HG03342 (cell line): Measurements from ENCODE around the gene PRAMEF5.
"Not testable (repeated sequence)": the region's sequence is repeated elsewhere in the genome, so short reads cannot be mapped to it uniquely, and the experiment has no call there.

Experiments
- ATAC-seq: cut with Tn5 transposase; IDR thresholded peaks from one replicate; pipeline ENCODE4 v1.9.1; 2021; ENCODE audit warnings: mild to moderate bottlenecking, moderate library complexity; ENCODE audit not compliant: unreplicated experiment

Gene PRAMEF5

GRCh38 chr1:13253898-13254297 lies at the start of gene PRAMEF5:
PRAMEF5 (plus strand) TSS chr1:13254198; CDS start chr1:13259269, 5,071 bp downstream.
- ATAC-seq: not testable (repeated sequence)

DNA sequence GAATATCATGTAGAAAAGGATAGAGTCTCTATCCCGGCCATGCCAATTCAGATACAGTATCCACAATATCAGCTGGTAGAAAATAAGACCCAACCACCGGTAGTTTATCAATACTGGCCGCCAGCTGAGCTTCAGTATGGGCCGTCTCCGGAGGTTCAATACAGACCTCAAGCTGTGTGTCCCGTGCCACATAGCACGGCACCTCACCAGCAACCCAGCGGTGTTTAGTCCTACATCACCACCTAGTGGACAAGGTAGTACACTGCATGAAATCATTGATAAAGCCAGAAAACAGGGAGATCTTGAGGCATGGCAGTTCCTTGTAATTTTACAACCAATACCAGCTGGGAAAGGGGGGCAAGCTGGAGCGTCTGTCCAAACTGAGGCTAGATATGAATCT lies 45.3 kb upstream of the PRAMEF5 start:
- not testable (repeated sequence) for ATAC-seq

- ATAC-seq: not testable (repeated sequence)
Observed at GRCh38 chr1:13216619-13217018, 37.4 kb upstream of the PRAMEF5 start.

- not testable (repeated sequence) for ATAC-seq
Observed at GRCh38 chr1:13219203-13219602, 34.8 kb upstream of the PRAMEF5 start.

GRCh38 chr1:13222788-13223187 lies 31.2 kb upstream of the PRAMEF5 start:
- ATAC-seq: not testable (repeated sequence)

DNA sequence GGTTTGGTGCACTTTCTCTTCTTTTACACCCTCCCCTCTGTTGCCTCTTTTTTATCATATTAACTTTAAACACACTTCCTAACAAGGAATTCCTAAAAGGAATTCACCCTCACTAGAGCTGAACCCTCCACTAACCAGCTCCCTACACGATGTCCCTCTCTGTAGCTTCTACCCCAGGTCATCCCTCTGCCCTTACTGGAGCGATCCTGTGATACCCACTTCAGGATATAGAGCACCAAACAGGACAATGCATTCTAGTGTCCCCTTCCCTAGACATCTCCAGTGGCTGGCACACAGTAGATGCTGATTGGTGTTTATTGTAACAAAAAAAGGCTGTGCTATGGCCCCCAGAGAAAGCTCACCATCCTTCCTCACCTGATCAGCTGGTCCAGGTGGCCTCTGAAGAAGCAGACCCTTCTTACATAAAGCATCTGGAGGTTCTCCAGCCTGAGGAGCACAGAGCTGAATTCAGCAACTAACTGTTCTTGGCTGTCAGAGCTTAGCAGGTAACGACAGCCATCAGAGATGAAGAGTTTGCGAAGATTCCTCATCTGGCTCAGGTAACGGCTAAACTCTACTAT lies 29.4 kb upstream of the PRAMEF5 start:
- ATAC-seq: no peak

DNA sequence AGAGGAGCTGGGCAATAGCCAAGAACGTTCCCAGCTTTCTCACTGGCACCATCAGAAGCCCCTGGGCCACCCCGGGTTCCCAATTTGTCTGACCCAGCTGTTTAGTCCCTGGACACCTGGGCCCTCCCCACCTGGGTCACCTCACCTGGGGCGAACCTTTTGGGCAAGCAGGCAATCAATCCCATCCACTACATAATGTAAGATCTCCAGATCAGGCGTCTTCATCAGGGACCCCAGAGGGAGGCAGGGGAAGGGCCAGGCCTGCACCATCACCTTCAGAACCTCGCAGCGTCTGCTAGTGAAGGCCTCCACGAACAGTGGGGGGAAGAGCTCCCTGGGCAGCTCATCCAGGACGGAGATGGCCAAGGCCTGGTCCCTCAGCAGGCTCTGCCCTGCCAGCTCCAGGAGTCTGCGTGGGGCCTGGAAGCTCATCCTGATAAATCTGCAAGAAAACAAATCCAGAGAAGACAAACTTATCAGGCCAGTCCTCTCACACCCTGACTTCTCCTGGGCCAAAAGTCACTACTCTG lies 28.3 kb upstream of the PRAMEF5 start, which contains the start of gene PRAMEF18:
TSS of gene PRAMEF18 (minus strand) at position 480 of the 530 bp plus-strand sequence. CDS start at position 432, 48 bp downstream.
- not testable (repeated sequence) for ATAC-seq

DNA sequence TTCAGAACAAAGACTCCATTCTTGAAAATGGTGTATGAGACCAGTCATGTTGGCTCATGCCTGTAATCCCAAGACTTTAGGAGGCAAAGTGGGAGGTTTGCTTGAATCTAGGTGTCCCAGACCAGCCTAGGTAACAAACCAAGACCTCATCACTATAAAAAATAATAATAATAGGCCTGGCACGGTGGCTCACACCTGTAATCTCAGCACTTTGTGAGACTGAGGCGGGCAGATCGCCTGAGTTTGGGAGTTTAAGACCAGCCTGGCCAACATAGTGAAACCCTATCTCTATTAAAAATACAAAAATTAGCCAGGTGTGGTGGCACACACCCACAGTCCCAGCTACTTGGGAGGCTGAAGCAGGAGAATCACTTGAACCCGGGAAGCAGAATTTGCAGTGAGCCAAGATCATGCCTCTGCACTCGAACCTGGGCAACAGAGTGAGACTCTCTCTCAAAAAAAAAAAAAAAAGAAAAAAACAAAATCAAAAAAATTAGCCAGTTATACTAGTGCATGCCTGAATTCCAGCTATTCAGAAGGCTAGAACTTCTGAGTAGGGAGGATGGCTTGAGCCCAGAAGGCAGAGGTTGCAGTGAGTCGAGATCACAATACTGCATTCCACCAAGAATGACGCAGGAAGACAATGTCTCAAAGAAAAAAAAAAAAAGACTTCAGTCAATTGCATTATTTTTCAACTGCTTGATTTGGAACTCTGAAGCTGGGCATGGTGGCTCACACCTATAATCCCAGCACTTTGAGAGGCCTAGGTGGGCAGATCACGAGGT lies 26.5 kb upstream of the PRAMEF5 start:
- not testable (repeated sequence) for ATAC-seq

DNA sequence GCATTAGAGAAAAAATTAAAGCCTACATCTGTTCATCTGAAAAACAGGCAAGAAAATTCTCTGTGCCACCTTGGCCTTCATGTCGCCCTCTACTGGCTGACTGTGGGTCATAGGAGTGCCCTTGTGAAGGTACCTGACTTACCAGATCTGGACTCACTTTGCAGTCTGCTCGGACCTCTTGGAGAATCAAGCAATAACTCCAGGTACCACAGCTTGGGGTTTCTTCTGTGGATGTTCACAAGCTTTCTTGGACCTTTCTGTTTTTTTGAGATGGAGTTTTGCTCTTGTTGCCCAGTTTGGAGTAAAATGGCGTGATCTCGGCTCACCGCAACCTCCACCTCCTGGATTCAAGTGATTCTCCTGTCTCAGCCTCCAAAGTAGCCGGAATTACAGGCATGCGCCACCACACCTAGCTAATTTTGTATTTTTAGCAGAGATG lies 25.6 kb upstream of the PRAMEF5 start:
- no peak for ATAC-seq

DNA sequence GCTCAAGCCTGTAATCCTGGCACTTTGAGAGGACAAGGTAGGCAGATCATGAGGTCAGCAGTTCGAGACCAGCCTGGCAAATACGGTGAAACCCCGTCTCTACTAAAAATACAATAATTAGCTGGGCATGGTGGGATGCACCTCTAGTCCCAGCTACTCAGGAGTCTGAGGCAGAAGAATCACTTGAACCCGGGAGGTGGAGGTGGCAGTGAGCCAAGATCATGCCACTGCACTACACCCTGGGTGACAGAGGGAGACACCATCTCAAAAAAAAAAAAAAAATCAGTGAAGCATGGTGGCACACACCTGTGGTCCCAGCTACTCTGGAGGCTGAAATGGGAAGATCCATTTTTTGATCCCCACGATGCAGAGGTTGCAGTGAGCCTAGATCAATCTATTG lies 23.9 kb upstream of the PRAMEF5 start:
- ATAC-seq: not testable (repeated sequence)

GRCh38 chr1:13230601-13231000 lies 23.4 kb upstream of the PRAMEF5 start:
- ATAC-seq: not testable (repeated sequence)

GRCh38 chr1:13231061-13231750 lies 22.8 kb upstream of the PRAMEF5 start:
- ATAC-seq: not testable (repeated sequence)

GRCh38 chr1:13232056-13232455 lies 21.9 kb upstream of the PRAMEF5 start:
- not testable (repeated sequence) for ATAC-seq

DNA sequence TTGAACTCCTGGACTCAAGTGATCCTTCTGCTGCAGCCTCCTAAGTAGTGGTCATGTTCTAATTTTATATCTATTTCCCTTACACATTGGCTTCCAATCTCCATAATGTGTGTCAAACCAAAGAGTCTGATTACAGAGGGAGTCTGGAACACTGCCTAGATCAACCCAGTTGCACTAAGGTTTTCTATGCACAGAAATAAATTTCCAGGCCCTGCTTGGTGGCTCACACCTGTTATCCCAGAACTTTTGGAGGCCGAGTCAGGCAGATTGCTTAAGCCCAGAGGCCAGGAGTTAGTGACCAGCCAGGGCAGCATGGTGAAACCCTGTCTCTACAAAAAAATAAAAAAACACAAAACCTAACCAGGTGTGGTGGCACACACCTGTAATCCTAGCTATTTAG lies 19.9 kb upstream of the PRAMEF5 start:
- ATAC-seq: not testable (repeated sequence)

GRCh38 chr1:13237572-13237971 lies 16.4 kb upstream of the PRAMEF5 start:
- not testable (repeated sequence) for ATAC-seq

GRCh38 chr1:13239633-13240032 lies 14.4 kb upstream of the PRAMEF5 start:
- ATAC-seq: not testable (repeated sequence)

DNA sequence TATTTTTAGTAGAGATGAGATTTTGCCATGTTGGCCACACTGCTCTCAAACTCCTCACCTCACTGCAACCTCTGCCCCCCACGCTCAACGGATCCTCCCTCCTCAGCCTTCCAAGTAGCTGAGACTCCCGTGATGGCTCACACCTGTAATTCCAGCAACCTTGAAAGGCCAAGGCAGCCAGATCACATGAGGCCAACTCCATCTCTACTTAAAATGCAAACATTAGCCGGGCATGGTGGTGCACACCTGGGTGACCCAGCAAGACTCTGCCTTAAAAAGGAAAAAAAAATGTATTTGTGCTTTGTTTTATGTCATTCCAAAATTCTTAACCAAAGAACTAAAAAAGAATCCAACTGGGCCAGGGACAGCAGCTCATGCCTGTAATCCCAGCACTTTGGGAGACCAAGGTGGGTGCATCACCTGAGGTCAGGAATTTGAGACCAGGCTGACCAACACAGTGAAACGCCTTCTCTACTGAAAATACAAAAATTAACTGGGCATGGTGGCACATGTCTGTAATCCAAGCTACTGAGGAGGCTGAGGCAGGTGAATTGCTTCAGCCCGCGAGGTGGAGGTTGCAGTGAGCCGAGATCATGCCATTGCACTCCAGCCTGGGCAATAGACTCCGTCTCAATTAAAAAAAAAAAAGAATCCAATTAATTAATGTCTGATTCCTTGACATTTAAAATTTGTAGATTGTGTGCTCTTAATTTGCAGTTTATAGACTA lies 10.3 kb upstream of the PRAMEF5 start:
- ATAC-seq: not testable (repeated sequence)

DNA sequence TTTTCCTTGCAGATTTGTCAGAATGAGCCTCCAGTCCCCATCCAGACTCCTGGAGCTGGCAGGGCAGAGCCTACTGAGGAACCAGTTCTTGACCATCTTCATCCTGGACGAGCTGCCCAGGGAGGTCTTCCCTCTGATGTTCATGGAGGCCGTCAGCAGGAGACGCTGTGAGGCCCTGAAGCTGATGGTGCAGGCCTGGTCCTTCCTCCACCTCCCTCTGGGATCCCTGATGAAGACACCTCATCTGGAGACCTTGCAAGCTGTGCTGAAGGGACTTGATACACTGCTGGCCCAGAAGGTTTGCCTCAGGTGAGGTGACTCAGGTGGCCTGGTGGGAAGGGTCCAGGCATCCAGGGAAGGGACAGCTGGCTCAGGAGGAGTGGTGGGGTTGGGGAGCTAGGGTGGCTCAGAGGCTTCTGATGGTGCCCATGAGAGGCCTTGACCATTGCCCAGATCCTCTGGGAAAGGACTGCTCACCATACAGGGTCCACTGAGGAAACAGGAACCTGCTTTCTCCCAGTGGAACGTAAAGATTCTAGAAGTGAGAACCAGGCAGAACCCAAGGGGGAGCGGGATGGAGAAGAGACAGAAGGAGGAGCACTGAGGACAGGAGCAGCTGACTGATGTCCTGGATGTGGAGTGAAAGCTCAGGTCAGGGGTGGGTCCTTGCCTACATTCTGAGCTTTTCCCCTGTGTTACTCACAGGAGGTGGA lies 8.0 kb upstream of the PRAMEF5 start:
- not testable (repeated sequence) for ATAC-seq

DNA sequence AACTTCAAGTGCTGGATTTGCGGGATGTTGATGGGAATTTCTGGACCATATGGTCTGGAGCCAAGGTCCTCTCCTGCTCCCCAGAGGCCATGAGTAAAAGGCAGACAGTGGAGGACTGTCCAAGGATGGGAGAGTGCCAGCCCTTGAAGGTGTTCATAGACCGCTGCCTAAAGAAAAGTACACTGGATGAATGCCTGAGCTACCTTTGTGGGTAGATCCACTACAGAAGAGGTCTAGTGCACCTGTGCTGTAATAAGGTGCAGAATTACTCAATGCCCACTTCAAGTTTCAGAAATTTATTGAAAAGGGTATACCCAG lies 7.5 kb upstream of the PRAMEF5 start:
- not testable (repeated sequence) for ATAC-seq

DNA sequence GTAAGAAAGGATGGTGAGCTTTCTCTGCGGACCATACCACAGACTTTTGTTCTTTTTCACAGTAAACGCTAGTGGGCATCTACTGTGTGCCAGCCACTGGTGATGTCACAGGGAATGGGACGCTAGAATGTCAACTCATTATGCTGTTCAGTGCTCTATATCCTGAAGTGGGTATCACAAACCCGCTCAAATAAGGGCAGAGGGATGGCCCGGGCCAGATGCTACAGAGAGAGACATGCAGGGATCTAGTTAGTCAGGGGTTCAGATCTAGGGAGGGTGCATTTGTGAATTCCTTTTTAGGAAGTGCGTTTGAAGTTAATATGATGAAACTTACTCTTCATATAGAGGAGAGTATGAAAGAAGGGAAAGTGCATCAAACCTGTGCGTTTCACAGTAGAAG lies 6.9 kb upstream of the PRAMEF5 start:
- ATAC-seq: not testable (repeated sequence)
